Measurements from ENCODE around the gene NTM. TPM values are rescaled to one million over a fixed set of nuclear protein-coding genes. Genes with fewer than 3 reads are reported as not detected.

The NTM gene
- total RNA-seq, 1 experiment from 2014 or later, result 8.6 TPM

- ChIA-PET POLR2A (ENCODE audit: low non-redundant PET) (no interaction called here), CTCF (no interaction called here)
- BruUV-seq (replicated peaks), result no TSS peak
- Histone ChIP-seq H3K4me1 (ENCODE audit: insufficient read depth, low read length, poor library complexity, severe bottlenecking) (no peaks in the 10 kb centered on the region), H3K27ac (ENCODE audit: low read depth, low read length, poor library complexity, severe bottlenecking) (no peak overlapping the region), H3K4me3 (ENCODE audit: low read depth, low read length, poor library complexity, severe bottlenecking) (no peak overlapping the region), H3K36me3 (ENCODE audit: insufficient read depth, low read length, poor library complexity, severe bottlenecking) (no peaks in the 10 kb centered on the region), H3K27me3 (replicated peaks; ENCODE audit: insufficient read depth, low read depth, low read length, poor library complexity) (peaks cover 67% of the 10 kb centered on the region), H3K9me3 (ENCODE audit: low read depth, low read length, poor library complexity, severe bottlenecking) (peaks cover 7% of the 10 kb centered on the region)
- DNase-seq (ENCODE audit: low spot score), result no peak
- intact Hi-C loops (cut with micrococcal nuclease; ENCODE audit: unreplicated experiment), result no loop called here
- no peak for TF ChIP-seq CTCF (conservative IDR thresholded peaks at IDR 0.05; ENCODE audit: low read depth, low read length)
- TF ChIP-seq EZH2 (IDR thresholded peaks at IDR 0.05; ENCODE audit: borderline replicate concordance, low read depth, low read length, poor library complexity, severe bottlenecking), result no peak
Observed at GRCh38 chr11:132343445-132344175, 973.2 kb downstream of the NTM start.

- H3K4me3 ChIP-seq (ENCODE audit: low read depth, low read length, poor library complexity, severe bottlenecking), result no peak overlapping the region
- DNase-seq (ENCODE audit: low spot score), result no peak
- no peak for TF ChIP-seq EZH2 (IDR thresholded peaks at IDR 0.05; ENCODE audit: borderline replicate concordance, low read depth, low read length, poor library complexity, severe bottlenecking)
- TF ChIP-seq CTCF (conservative IDR thresholded peaks at IDR 0.05; ENCODE audit: low read depth, low read length), result no peak
- peaks cover 60% of the 10 kb centered on the region for H3K27me3 ChIP-seq (replicated peaks; ENCODE audit: insufficient read depth, low read depth, low read length, poor library complexity)
- no peaks in the 10 kb centered on the region for H3K4me1 ChIP-seq (ENCODE audit: insufficient read depth, low read length, poor library complexity, severe bottlenecking)
- ChIA-PET CTCF (no interaction called here), POLR2A (ENCODE audit: low non-redundant PET) (no interaction called here)
- intact Hi-C loops (cut with micrococcal nuclease; ENCODE audit: unreplicated experiment), result no loop called here
- BruUV-seq (replicated peaks), result no TSS peak
- peaks cover 3% of the 10 kb centered on the region for H3K9me3 ChIP-seq (ENCODE audit: low read depth, low read length, poor library complexity, severe bottlenecking)
- no peaks in the 10 kb centered on the region for H3K36me3 ChIP-seq (ENCODE audit: insufficient read depth, low read length, poor library complexity, severe bottlenecking)
- no peak overlapping the region for H3K27ac ChIP-seq (ENCODE audit: low read depth, low read length, poor library complexity, severe bottlenecking)
Observed at GRCh38 chr11:132346558-132347148, 976.2 kb downstream of the NTM start.

- ChIA-PET POLR2A (ENCODE audit: low non-redundant PET) (no interaction called here), CTCF (no interaction called here)
- Histone ChIP-seq H3K27ac (ENCODE audit: low read depth, low read length, poor library complexity, severe bottlenecking) (no peak overlapping the region), H3K4me3 (ENCODE audit: low read depth, low read length, poor library complexity, severe bottlenecking) (no peak overlapping the region), H3K27me3 (replicated peaks; ENCODE audit: insufficient read depth, low read depth, low read length, poor library complexity) (peaks cover 58% of the 10 kb centered on the region), H3K9me3 (ENCODE audit: low read depth, low read length, poor library complexity, severe bottlenecking) (peaks cover 3% of the 10 kb centered on the region), H3K4me1 (ENCODE audit: insufficient read depth, low read length, poor library complexity, severe bottlenecking) (no peaks in the 10 kb centered on the region), H3K36me3 (ENCODE audit: insufficient read depth, low read length, poor library complexity, severe bottlenecking) (no peaks in the 10 kb centered on the region)
- BruUV-seq (replicated peaks), result no TSS peak
- no peak for TF ChIP-seq EZH2 (IDR thresholded peaks at IDR 0.05; ENCODE audit: borderline replicate concordance, low read depth, low read length, poor library complexity, severe bottlenecking)
- no peak for TF ChIP-seq CTCF (conservative IDR thresholded peaks at IDR 0.05; ENCODE audit: low read depth, low read length)
- DNase-seq (ENCODE audit: low spot score), result no peak
- intact Hi-C loops (cut with micrococcal nuclease; ENCODE audit: unreplicated experiment), result no loop called here
Observed at GRCh38 chr11:132347156-132348090, 977.0 kb downstream of the NTM start.
